ENCODE results near the gene RAI1. TPM values are rescaled to one million over a fixed set of nuclear protein-coding genes. Genes with fewer than 3 reads are reported as not detected.

The RAI1 gene
- total and polyA plus RNA-seq, 2 of the 13 experiments (the other 11 are each of a cell fraction or from before 2014, with no cell fraction given): 3.4 to 5.2 TPM

GRCh38 chr17:17693253-17694168, 12.3 kb downstream of the RAI1 start (continued):
- TF ChIP-seq, protein P1, sequence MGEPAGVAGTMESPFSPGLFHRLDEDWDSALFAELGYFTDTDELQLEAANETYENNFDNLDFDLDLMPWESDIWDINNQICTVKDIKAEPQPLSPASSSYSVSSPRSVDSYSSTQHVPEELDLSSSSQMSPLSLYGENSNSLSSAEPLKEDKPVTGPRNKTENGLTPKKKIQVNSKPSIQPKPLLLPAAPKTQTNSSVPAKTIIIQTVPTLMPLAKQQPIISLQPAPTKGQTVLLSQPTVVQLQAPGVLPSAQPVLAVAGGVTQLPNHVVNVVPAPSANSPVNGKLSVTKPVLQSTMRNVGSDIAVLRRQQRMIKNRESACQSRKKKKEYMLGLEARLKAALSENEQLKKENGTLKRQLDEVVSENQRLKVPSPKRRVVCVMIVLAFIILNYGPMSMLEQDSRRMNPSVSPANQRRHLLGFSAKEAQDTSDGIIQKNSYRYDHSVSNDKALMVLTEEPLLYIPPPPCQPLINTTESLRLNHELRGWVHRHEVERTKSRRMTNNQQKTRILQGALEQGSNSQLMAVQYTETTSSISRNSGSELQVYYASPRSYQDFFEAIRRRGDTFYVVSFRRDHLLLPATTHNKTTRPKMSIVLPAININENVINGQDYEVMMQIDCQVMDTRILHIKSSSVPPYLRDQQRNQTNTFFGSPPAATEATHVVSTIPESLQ (CRISPR knock-in tag; conservative IDR thresholded peaks at IDR 0.05): no peak
- TF ChIP-seq, protein P2, sequence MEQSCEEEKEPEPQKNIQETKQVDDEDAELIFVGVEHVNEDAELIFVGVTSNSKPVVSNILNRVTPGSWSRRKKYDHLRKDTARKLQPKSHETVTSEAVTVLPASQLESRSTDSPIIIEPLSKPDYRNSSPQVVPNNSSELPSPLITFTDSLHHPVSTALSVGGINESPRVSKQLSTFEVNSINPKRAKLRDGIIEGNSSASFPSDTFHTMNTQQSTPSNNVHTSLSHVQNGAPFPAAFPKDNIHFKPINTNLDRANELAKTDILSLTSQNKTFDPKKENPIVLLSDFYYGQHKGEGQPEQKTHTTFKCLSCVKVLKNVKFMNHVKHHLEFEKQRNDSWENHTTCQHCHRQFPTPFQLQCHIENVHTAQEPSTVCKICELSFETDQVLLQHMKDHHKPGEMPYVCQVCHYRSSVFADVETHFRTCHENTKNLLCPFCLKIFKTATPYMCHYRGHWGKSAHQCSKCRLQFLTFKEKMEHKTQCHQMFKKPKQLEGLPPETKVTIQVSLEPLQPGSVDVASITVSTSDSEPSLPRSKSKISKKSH (CRISPR knock-in tag; IDR thresholded peaks at IDR 0.05; ENCODE audit: borderline replicate concordance): 0 out of 2 replicates have a peak, but pooled peaks have one; percentile 9
- no peak for TF ChIP-seq ZNF703 (CRISPR knock-in tag; IDR thresholded peaks at IDR 0.05; ENCODE audit: borderline replicate concordance)
- no peak for TF ChIP-seq NR2F2 (IDR thresholded peaks at IDR 0.05; ENCODE audit: borderline replicate concordance, low read depth)
- no peak; the same call in 1 of the 2 replicates for TF ChIP-seq ZNF333 (CRISPR knock-in tag; IDR thresholded peaks at IDR 0.05; ENCODE audit: borderline replicate concordance)
- no peak for TF ChIP-seq ZNF558 (CRISPR knock-in tag; IDR thresholded peaks at IDR 0.05; ENCODE audit: borderline replicate concordance)
- no peak; the same call in 1 of the 2 replicates for TF ChIP-seq ZMYM4 (CRISPR knock-in tag; IDR thresholded peaks at IDR 0.05)
- no peak for TF ChIP-seq BRCA1 (CRISPR knock-in tag; IDR thresholded peaks at IDR 0.05)
- peak; percentile 80 for TF ChIP-seq POLR2G (IDR thresholded peaks at IDR 0.05; ENCODE audit: low read depth, low read length)
- TF ChIP-seq JUN (CRISPR knock-in tag; IDR thresholded peaks at IDR 0.05): no peak
- TF ChIP-seq ZNF563 (CRISPR knock-in tag; IDR thresholded peaks at IDR 0.05): no peak
- 0 out of 2 replicates have a peak, but pooled peaks have one; percentile 15 for TF ChIP-seq ZNF547 (CRISPR knock-in tag; IDR thresholded peaks at IDR 0.05)
- TF ChIP-seq ZNF414 (CRISPR knock-in tag; IDR thresholded peaks at IDR 0.05): no peak
- TF ChIP-seq ZNF335 (CRISPR knock-in tag; IDR thresholded peaks at IDR 0.05): no peak
- TF ChIP-seq, protein P3, sequence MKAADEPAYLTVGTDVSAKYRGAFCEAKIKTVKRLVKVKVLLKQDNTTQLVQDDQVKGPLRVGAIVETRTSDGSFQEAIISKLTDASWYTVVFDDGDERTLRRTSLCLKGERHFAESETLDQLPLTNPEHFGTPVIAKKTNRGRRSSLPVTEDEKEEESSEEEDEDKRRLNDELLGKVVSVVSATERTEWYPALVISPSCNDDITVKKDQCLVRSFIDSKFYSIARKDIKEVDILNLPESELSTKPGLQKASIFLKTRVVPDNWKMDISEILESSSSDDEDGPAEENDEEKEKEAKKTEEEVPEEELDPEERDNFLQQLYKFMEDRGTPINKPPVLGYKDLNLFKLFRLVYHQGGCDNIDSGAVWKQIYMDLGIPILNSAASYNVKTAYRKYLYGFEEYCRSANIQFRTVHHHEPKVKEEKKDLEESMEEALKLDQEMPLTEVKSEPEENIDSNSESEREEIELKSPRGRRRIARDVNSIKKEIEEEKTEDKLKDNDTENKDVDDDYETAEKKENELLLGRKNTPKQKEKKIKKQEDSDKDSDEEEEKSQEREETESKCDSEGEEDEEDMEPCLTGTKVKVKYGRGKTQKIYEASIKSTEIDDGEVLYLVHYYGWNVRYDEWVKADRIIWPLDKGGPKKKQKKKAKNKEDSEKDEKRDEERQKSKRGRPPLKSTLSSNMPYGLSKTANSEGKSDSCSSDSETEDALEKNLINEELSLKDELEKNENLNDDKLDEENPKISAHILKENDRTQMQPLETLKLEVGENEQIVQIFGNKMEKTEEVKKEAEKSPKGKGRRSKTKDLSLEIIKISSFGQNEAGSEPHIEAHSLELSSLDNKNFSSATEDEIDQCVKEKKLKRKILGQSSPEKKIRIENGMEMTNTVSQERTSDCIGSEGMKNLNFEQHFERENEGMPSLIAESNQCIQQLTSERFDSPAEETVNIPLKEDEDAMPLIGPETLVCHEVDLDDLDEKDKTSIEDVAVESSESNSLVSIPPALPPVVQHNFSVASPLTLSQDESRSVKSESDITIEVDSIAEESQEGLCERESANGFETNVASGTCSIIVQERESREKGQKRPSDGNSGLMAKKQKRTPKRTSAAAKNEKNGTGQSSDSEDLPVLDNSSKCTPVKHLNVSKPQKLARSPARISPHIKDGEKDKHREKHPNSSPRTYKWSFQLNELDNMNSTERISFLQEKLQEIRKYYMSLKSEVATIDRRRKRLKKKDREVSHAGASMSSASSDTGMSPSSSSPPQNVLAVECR (CRISPR knock-in tag; IDR thresholded peaks at IDR 0.05; ENCODE audit: borderline replicate concordance): peak; percentile 60; the same call in 1 of the 2 replicates
- TF ChIP-seq ZNF101 (CRISPR knock-in tag; IDR thresholded peaks at IDR 0.05; ENCODE audit: borderline replicate concordance, low read depth): no peak

Measured in HepG2 (cell line).